ENCODE data around the gene PTPRQ.

Gene PTPRQ, protein sequence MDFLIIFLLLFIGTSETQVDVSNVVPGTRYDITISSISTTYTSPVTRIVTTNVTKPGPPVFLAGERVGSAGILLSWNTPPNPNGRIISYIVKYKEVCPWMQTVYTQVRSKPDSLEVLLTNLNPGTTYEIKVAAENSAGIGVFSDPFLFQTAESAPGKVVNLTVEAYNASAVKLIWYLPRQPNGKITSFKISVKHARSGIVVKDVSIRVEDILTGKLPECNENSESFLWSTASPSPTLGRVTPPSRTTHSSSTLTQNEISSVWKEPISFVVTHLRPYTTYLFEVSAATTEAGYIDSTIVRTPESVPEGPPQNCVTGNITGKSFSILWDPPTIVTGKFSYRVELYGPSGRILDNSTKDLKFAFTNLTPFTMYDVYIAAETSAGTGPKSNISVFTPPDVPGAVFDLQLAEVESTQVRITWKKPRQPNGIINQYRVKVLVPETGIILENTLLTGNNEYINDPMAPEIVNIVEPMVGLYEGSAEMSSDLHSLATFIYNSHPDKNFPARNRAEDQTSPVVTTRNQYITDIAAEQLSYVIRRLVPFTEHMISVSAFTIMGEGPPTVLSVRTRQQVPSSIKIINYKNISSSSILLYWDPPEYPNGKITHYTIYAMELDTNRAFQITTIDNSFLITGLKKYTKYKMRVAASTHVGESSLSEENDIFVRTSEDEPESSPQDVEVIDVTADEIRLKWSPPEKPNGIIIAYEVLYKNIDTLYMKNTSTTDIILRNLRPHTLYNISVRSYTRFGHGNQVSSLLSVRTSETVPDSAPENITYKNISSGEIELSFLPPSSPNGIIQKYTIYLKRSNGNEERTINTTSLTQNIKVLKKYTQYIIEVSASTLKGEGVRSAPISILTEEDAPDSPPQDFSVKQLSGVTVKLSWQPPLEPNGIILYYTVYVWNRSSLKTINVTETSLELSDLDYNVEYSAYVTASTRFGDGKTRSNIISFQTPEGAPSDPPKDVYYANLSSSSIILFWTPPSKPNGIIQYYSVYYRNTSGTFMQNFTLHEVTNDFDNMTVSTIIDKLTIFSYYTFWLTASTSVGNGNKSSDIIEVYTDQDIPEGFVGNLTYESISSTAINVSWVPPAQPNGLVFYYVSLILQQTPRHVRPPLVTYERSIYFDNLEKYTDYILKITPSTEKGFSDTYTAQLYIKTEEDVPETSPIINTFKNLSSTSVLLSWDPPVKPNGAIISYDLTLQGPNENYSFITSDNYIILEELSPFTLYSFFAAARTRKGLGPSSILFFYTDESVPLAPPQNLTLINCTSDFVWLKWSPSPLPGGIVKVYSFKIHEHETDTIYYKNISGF (N-terminal part only)

DNA sequence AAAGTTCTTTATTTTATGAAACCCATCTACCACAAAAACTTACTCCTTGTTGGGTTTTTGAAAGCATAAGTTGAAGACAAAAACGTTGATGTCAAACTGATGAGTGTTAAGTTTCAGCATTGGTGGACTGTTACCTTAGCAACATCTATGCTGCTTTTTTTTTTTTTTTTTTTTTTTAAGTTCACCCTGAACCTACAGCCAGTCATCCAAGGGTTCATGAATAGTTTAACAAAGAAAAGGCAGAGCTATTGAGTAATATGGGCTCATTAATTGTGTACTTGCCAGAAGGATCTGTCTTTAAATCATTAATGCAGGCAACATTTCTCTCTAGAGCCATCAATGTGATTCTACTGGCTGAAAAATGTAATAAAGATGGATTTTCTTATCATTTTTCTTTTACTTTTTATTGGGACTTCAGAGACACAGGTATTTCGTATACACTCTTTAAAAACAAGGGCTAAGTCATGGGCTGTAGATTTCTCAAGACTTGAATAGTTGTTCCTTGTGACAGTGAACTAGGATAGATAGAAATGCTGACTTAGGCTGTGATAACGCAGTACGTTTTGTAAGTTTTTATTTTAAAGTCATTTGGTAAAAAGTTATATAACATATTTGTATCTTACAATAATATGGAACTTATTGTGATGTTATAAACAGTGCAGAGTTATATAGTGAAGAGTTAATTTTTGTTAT lies at the start of gene PTPRQ:
Gene PTPRQ, plus strand, starts transcription at position 262 of the 693 bp plus-strand sequence. Its CDS starts 111 bp downstream, at position 373.
- TF ChIP-seq GATA3 (IDR thresholded peaks at IDR 0.05; ENCODE audit: low read depth, low read length) (no peak), GATA2 (IDR thresholded peaks at IDR 0.05; ENCODE audit: low read depth, low read length) (no peak)

DNA sequence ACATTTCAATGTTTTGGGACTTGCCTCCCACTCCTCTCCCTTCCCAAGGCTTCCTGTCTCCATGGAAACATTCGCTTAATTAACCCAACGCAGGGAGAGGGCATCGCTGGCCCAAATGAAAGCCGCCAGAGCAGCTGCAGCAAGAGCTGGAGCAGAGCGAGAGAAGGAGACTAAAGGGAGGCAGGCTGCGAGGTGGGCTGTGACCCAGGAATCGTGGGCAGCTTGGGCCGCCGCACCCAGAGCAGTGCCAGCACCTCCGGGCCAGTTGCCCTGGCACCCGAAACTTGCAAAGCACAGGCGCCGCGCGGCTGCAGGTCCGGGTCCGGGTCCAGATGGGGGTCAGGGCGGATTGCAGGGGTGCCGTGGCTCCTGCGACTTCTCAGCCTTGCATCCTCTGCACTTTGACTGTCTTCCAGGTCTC lies 43.5 kb upstream of the PTPRQ start:
- TF ChIP-seq GATA2 (IDR thresholded peaks at IDR 0.05; ENCODE audit: low read depth, low read length) (no peak), GATA3 (IDR thresholded peaks at IDR 0.05; ENCODE audit: low read depth, low read length) (no peak)

GRCh38 chr12:80401191-80401590 lies 42.8 kb upstream of the PTPRQ start:
- no peak for TF ChIP-seq GATA3 (IDR thresholded peaks at IDR 0.05; ENCODE audit: low read depth, low read length)
- TF ChIP-seq GATA2 (IDR thresholded peaks at IDR 0.05; ENCODE audit: low read depth, low read length) = no peak

- TF ChIP-seq GATA3 (IDR thresholded peaks at IDR 0.05; ENCODE audit: low read depth, low read length) (no peak), GATA2 (IDR thresholded peaks at IDR 0.05; ENCODE audit: low read depth, low read length) (no peak)
Measured at GRCh38 chr12:80404629-80405028, 39.4 kb upstream of the PTPRQ start.

DNA sequence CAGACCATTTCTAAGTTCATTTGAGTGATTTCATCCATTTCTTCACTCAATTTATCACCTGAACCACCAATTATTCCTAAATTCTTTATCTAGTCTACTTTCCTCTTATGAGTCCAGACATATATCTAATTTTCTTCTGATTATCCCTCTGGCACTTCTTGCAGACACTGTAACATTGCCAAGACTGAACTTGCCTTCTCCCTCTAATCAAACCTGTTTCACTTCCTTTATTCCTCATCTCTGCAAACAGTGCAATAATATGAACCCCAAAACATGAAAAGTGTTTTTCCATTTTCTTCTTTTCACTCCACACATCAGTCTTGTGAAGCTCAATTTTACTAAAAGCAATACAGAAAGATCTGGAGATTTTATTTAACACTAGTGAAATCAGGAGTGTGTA lies 37.8 kb upstream of the PTPRQ start:
- no peak for TF ChIP-seq GATA2 (IDR thresholded peaks at IDR 0.05; ENCODE audit: low read depth, low read length)
- no peak for TF ChIP-seq GATA3 (IDR thresholded peaks at IDR 0.05; ENCODE audit: low read depth, low read length)

- TF ChIP-seq GATA2 (IDR thresholded peaks at IDR 0.05; ENCODE audit: low read depth, low read length) (no peak), GATA3 (IDR thresholded peaks at IDR 0.05; ENCODE audit: low read depth, low read length) (no peak)
Measured at GRCh38 chr12:80411787-80412186, 32.2 kb upstream of the PTPRQ start.

DNA sequence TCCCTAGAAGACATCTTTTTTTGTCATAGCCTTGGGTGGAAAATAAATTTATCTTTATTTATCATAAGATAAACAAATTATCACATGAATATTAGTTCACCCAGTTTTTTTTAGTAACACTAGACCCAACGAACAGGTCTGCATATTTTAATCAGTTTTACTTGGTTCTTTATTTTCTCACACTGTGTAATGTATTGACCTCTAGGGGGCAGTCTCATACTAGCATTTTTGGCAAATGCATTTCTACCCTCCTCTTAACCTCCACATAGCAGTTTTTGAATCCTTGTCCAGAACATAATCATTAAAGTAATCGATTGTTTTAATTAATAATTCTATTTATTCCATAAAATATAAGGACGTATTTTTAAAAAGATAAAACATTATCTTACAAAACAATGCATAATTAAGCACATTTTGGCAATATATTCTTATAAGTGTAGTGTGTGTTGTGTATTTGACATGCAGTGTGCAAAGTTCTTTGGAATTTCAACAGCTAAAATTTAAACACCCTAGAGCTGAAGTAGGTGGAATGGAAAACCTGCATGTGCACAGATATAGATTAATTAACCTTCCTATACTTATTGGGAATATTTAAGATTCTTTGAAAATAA lies 31.6 kb upstream of the PTPRQ start:
- TF ChIP-seq GATA3 (IDR thresholded peaks at IDR 0.05; ENCODE audit: low read depth, low read length) = no peak
- no peak for TF ChIP-seq GATA2 (IDR thresholded peaks at IDR 0.05; ENCODE audit: low read depth, low read length)

DNA sequence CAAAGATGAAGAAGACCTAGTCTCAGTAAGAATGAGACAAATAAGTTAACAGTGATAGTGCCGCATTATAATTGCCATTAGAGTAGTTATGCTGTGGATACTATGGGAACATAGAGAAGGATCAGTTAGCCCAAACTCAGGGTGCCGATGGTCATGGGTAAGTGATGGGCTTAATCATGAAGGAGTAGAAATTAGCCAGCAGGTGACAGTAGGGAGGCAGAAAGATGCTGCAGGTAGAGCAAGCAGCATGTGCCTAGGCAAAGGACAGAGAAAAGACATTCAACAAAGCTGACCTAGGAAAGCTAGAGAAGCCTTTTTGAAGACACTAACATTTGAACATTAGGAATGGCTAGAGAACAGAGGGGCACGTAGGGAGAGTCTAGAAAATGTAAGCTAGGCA lies 30.6 kb upstream of the PTPRQ start:
- TF ChIP-seq GATA3 (IDR thresholded peaks at IDR 0.05; ENCODE audit: low read depth, low read length) = no peak
- no peak for TF ChIP-seq GATA2 (IDR thresholded peaks at IDR 0.05; ENCODE audit: low read depth, low read length)

GRCh38 chr12:80415466-80415865 lies 28.6 kb upstream of the PTPRQ start:
- no peak for TF ChIP-seq GATA3 (IDR thresholded peaks at IDR 0.05; ENCODE audit: low read depth, low read length)
- TF ChIP-seq GATA2 (IDR thresholded peaks at IDR 0.05; ENCODE audit: low read depth, low read length) = no peak

GRCh38 chr12:80419644-80420043 lies 24.4 kb upstream of the PTPRQ start:
- TF ChIP-seq GATA2 (IDR thresholded peaks at IDR 0.05; ENCODE audit: low read depth, low read length) (no peak), GATA3 (IDR thresholded peaks at IDR 0.05; ENCODE audit: low read depth, low read length) (no peak)

- TF ChIP-seq GATA3 (IDR thresholded peaks at IDR 0.05; ENCODE audit: low read depth, low read length) (no peak), GATA2 (IDR thresholded peaks at IDR 0.05; ENCODE audit: low read depth, low read length) (no peak)
Measured at GRCh38 chr12:80420075-80420474, 24.0 kb upstream of the PTPRQ start.

DNA sequence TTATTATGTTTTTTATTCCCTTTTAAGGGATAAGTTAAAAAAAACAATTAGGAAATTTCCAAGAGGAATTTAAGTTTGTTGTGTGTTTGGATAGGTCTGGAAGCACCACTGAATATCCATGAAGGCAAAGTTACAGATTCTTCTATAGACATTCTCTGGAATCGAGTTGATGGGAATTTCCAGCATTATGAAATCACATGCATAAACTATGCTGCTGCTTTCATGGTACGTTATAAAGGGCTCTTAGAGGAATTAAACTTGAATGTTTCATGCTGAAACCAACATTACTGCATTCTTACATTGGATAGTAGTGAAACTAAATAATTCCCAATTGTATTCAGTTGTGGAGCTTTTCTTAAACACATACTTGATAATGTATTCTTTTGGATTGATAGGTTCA lies 21.5 kb upstream of the PTPRQ start:
- TF ChIP-seq GATA3 (IDR thresholded peaks at IDR 0.05; ENCODE audit: low read depth, low read length) (no peak), GATA2 (IDR thresholded peaks at IDR 0.05; ENCODE audit: low read depth, low read length) (no peak)

GRCh38 chr12:80432061-80432460 lies 12.0 kb upstream of the PTPRQ start:
- TF ChIP-seq GATA2 (IDR thresholded peaks at IDR 0.05; ENCODE audit: low read depth, low read length) (no peak), GATA3 (IDR thresholded peaks at IDR 0.05; ENCODE audit: low read depth, low read length) (no peak)

Measured in SH-SY5Y (cell line).